GM19467 (cell line): ENCODE data around the gene CHRNA1.

Experiments
- ATAC-seq: cut with Tn5 transposase; IDR thresholded peaks from one replicate; pipeline ENCODE4 v1.9.1; 2021; ENCODE audit warnings: mild to moderate bottlenecking, moderate library complexity; ENCODE audit not compliant: unreplicated experiment

CHRNA1 gene

GRCh38 chr2:174764280-174765255 is at the start of gene CHRNA1:
TSS of gene CHRNA1 (minus strand) at chr2:174764472. CDS start at chr2:174764394, 78 bp downstream.
- ATAC-seq, result no peak

DNA sequence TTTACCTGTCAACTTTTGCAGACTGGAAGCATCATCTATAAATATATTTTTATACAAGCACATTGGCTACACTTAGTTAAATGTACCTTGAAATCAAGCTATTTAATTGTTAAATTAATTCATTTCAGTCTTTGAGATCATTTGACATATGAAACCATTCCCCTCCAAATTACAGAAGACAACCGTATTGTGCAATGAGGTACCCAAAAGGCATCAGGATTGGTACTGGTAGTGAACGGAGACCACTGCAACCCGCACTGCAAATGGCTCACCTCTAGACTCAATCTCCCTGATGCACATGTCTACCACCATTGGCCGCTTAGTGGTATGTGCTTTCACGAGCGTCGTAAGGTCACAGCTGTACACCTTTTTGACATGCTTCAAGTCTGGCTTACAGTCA is 47.8 kb upstream of the CHRNA1 start:
- ATAC-seq, result no peak

GRCh38 chr2:174807931-174808330 is 43.7 kb upstream of the CHRNA1 start:
- ATAC-seq, result no peak

- no peak for ATAC-seq
Measured at GRCh38 chr2:174805803-174806202, 41.5 kb upstream of the CHRNA1 start.

- no peak for ATAC-seq
Measured at GRCh38 chr2:174802459-174802858, 38.2 kb upstream of the CHRNA1 start.

- ATAC-seq, result no peak
Measured at GRCh38 chr2:174800436-174801205, 36.3 kb upstream of the CHRNA1 start.

GRCh38 chr2:174798801-174799200 is 34.5 kb upstream of the CHRNA1 start:
- no peak for ATAC-seq

GRCh38 chr2:174797781-174798276 is 33.6 kb upstream of the CHRNA1 start:
- no peak for ATAC-seq

GRCh38 chr2:174796319-174796771 is 32.1 kb upstream of the CHRNA1 start:
- no peak for ATAC-seq

DNA sequence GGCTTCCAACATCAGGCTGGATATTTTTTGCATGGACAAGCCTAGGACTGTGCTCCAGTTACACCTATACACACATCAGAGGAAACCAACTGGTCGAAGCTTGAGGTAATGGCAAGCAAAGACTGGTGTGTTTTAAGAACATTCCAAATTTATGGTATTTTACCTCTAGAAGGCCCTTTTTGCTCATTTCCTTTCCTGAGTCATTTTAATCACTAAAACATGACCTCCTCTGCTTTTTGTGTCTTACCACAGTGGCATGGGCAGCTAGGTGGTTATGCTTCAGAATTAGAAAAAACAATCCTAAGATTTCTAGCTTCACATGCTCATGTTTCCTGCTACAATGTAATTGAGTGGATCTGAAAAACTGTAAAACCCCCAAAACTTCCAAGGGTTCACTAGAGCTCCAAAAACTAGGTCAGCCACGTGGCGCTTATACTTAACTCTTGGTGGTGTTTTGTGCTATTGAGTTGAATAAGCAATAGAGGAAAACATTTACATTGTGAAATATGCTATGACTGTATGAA is 30.6 kb upstream of the CHRNA1 start:
- no peak for ATAC-seq

DNA sequence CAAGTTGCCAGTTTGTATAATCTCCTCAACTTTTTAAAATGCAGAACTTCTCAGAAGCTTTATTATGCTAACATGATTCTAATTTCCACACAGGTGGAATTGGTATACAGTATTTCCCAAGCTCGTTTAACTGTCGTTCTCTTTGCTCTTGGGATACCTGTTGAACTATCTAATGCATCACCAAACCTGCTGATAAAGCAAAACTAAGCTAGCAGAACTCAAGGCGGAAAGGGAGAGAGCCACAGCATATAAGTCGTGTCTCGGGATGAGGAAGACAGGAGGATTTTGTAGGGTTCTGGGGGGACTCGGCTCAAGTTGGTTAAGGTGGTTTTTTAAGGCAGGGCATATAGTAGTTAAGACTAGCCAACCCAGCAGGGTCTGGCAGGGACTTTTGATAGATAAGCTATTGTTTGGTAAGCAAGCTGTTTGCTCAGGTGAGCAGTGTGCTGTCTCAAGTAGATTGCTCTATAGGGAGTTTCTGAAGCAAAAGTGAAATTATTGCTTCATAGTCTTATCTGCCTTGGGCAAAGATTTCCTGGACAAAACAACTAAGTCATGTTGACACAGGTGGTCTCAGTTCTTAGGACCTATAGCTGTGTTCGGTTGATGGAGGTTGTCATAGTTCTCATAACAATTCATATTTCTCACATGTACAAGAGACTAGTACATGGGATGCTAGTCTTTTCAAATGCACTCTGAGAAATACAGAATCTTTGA is 28.2 kb upstream of the CHRNA1 start:
- no peak for ATAC-seq

- ATAC-seq, result no peak
Measured at GRCh38 chr2:174791746-174792280, 27.5 kb upstream of the CHRNA1 start.

DNA sequence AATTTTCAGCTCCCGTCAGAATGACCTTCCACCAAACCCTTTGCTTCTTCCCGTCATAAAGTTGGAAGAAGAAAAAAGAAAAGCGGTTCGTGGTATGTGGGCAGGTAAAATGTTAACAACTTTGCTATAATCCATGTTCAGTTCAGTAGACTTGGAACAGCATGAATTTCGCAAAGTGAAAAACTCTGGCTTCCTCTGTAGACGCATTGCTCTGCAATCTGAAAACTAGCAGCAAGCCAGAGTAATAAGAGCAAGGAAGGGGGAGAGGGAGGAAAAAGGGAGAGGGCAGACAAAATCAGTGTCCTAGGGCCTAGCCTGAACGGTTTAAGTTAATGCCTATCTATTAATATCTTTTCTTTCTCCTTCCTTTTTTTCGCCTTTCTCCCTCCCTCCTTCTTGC is 26.7 kb upstream of the CHRNA1 start:
- ATAC-seq, result no peak

GRCh38 chr2:174789001-174789400 is 24.7 kb upstream of the CHRNA1 start:
- ATAC-seq, result no peak

- no peak for ATAC-seq
Measured at GRCh38 chr2:174788291-174788929, 24.1 kb upstream of the CHRNA1 start.

- ATAC-seq, result no peak
Measured at GRCh38 chr2:174787487-174788205, 23.4 kb upstream of the CHRNA1 start.

DNA sequence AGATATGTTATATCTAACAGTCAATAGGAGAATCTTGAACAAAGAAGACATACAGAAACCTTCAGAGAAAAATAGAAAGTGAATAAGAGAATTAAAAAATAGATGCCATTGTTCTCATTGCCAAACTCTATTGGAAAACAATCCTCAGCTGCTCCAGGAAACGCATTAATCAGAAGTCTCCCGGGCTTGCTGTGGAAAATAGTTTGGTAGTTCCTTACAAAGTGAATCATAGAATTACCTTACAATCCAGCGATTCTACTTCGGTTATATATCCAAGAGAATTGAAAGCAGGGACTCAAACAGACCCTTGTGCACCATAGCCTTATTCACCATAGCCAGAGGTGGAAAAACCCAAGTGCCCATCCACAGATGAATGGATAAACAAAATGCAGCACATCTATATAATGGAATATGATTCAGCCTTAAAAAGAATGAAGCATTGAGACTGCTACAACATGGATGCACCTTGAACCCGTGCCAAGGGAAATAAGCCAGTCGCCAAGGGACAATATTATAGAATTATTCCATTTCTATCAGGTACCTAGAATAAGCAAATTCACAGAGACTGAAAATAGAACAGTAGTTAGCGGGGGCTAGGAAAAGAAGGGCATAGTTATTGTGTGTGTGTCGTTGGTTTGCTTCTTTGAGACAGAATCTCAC is 21.9 kb upstream of the CHRNA1 start:
- ATAC-seq, result no peak

DNA sequence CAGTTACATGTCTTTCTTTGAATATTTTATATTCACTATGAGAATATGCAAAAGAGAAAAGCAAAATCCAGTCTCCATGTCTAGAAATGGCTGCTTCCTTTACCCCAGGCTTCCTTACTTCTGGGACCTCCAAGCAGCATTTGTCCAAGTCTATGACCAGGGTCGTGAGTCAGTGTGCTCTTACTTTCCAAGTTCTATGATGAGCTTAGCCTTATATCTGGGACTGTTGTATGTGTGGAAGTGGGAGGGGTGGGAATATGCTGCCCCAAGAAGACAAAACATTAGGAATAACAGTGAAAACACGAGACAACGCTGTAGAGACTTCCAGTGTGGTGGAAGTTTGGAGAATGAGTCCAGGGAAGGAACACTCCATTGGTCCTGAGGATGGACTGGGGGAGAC is 21.2 kb upstream of the CHRNA1 start:
- no peak for ATAC-seq

- no peak for ATAC-seq
Measured at GRCh38 chr2:174784909-174785308, 20.6 kb upstream of the CHRNA1 start.
